HCEC 1CT (cell line): ENCODE measurements around the gene MRPL27.

Source experiments
- DNase-seq: peaks from one replicate; pipeline ENCODE4 v3.0.0-alpha.2; 2017

MRPL27 gene

DNA sequence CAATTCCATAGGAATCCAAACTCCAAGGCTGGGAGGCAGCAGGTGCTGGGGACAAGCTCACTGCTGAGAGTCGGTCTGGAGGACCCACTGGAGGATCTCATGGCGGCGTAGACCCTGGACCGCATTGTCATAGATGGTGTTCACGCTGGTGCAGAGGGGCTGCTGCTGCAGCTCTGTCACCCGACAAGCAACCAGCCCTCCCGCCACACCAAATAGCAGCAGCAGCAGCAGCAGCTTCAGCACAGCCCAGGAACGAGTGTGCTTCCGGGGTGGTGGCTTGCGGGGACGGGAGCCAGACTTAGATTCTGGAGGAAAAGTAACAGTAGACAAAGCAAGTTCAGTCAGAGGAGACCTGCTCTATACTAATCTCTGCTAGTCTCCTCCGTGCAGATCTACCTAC lies 9.9 kb upstream of the MRPL27 start:
- DNase-seq, result no peak

GRCh38 chr17:50381920-50382319 lies 8.9 kb upstream of the MRPL27 start:
- no peak for DNase-seq

DNA sequence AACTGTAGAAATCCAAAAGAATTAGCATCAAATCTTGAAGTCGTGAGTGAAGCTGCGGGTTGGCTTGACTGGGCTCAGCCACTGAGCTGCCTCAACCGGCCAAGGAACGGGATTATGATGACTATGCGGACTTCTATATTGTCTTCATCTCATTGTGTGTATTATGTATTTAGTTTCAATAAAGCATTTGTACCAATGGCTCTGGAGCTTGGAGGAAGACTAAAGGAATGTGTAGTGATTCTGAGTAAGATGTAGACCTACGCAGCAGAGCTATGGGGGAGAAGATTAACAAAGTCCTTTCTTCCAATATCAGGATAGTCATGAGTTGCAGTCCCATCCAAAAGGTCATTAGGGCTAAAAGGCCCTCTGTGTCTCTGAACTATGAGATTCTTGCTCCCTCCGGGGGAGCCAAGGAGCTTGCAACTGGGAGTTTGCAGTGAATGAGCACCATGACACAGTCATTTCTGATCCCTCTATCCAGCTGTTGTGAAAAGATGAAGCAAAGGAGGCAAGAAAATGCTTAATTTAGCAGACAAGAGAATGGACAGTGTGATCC lies 8.4 kb upstream of the MRPL27 start:
- DNase-seq, result no peak

DNA sequence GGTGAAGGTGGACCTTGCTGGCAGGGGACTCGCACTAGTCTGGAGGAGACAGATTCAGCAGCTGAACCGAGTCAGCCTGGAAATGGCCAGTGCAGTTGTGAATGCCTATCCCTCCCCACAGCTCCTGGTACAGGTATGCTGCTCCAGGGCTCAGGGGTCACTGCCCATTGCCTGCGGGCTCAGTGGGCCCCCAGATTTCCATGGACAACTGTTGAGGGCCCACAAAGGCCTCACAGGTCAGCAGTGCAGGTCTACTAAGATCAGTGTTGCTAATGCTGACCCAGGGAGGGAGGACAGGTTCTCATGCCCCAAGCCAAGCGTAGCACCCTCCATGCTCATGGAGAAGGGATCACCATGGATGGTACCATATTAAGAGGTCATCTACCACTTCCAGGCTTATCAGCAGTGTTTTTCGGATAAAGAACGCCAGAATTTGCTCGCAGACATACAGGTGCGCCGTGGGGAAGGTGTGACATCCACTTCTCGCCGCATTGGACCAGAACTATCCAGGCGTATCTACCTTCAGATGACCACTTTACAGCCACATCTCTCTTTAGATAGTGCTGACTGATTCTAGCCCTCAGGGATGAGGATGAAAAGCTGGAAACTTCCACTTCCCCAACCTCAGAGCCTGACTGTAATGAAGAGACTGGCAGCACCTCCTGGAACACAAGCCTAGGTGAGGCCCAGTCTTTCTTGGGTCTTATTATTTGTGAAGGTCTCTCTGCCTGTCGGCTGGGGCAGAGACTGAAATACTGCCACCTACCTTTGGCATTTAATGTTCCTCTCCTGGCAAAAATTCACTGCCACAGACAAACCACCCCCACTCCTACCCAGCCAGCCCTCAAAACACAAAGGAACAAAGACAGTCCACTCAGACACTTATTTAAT lies 7.6 kb upstream of the MRPL27 start:
- no peak for DNase-seq

- DNase-seq, result no peak
These were observed 6.6 kb upstream of the MRPL27 start for GRCh38 chr17:50379351-50380132.

- no peak for DNase-seq
These were observed 3.0 kb upstream of the MRPL27 start for GRCh38 chr17:50375858-50376538.

DNA sequence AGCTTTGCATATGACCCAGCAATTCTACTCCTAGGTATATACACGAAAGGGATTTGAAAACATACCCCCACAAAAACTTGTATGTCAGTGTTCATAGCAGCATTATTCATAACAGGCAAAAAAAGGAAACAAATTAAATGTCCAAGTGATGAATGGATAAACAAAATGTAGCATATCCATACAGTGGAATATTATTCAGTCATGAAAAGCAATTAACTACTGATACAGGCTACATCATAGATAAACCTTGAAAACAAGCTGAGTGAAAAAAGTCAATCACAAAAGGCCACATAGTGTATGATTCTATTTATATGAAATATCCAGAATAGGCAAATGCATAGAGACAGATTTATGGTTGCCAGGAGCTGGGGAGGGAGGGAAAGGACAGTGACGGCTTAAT lies 721 bp upstream of the MRPL27 start:
- DNase-seq, result no peak

GRCh38 chr17:50372222-50372757 lies 694 bp downstream of the MRPL27 start:
- DNase-seq, result no peak

DNA sequence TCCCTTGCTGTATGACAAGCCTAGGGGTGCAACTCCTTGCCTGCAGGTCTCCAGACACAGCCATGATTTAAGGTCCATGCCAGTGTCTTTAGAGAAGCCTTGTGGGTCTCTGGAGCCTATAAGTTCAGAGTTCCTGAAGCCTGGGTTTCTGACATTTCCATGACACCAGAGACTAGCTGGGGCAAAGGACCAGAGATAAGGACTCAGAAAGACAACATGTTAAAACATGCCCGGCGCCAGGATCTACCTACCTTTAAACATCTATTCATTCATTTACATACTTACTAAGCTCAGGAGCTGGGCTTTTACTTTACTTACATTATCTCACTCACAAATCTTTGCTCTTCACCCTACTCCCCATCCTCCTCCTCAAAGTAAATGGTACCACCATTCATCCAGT lies 1.5 kb downstream of the MRPL27 start:
- DNase-seq, result no peak

GRCh38 chr17:50370052-50370451 lies 2.9 kb downstream of the MRPL27 start:
- no peak for DNase-seq

DNA sequence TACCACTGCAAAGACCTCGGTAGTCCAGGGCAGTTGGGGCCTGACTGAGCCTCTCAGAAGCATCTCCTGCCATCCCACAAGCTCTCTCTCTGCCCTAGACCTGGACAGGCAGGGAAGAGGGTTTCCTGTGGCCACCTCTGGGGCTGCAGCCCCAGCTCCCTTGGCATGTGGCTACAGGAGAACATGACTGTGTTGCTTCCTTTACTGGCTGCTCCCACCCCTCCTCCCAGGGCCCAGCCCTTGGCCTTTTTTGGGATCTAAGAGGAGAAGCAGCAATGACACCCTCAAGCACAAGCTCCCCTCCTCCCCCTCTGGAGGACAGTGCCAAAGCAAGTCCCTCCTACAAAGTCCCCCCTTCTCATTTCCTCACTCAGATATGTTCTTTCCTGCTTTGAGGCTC lies 5.6 kb downstream of the MRPL27 start:
- DNase-seq, result no peak

- no peak for DNase-seq
These were observed 7.2 kb downstream of the MRPL27 start for GRCh38 chr17:50365649-50366393.

GRCh38 chr17:50365165-50365564 lies 7.8 kb downstream of the MRPL27 start:
- no peak for DNase-seq

DNA sequence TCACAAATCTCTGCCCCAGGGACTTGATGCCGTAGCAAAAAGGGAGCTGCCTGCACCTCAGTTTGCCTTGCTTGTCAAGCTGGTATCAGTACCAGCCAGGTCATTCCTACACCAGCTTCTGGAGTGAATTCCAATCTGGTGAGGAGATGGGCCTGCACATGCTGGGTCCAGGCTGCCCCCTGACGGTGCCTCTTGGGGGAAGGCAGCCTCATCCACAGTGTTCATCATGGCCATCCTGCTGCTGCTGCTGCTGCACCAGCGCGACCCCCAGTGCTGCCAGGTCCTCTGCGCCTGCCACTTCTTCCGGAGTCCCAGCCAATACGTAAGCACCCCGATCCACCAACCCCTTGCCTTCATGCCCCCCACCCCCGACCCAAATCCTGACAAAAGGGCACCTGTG lies 8.3 kb downstream of the MRPL27 start:
- peak; percentile 28 for DNase-seq

GRCh38 chr17:50364061-50364458 lies 8.9 kb downstream of the MRPL27 start:
- no peak for DNase-seq

DNA sequence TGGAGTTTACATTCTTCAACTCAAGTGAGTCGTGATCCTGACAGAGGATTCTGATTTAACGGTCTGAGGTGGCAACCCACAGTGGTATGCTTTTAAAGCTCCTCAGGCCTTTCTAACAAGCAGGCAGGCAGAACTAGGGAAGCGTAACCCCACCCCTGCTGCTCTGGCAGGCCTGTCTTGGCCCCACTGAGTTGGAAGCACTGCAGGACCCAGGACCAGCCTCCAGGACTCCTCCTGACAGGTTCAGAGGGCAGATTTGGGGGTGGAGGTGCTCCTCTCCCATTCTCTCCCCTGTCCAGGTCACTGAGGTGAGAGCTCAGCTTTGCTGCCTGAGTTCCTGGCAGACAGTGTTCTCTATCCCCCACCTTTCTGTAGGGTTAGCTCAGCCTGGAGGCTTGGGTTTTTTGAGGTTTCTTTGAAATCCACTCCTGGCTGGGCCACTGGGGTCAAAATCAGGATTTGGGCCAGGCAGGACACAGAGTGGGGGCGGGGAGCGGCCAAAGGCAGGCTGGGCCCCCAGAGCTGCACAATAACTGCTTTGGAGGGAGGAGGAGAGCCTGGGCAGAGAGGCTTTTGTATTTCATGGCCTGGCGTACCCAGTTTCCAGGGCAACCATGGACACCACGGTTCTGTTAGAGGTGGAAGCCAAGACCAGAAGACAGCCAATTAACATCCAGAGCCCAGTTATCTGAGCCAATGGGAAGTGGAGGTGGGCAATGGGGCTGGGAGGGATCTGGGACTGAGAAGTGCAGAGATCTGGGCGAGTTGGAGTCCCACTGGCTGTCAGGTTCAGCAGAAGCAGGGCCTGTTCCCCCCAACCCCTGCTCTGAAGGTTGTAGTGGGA lies 9.5 kb downstream of the MRPL27 start:
- no peak for DNase-seq

DNA sequence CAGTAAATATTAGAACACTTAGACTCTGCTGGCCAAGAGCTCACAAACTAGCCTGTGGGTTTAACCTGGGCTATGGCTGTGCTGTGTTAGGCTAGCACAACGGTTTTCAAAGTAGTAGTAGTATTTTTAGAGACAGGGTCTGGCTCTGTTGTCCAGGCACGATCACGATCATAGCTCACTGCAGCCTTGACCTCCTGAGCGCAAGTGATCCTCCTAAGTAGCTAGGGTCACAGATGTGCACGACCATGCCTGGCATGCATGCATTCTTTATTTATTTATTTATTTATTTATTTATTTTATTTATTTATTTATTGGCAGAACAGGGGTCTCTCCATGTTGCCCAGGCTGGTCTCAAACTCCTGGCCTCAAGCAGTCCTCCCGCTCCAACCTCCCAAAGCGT lies 10.3 kb downstream of the MRPL27 start:
- DNase-seq, result no peak

DNA sequence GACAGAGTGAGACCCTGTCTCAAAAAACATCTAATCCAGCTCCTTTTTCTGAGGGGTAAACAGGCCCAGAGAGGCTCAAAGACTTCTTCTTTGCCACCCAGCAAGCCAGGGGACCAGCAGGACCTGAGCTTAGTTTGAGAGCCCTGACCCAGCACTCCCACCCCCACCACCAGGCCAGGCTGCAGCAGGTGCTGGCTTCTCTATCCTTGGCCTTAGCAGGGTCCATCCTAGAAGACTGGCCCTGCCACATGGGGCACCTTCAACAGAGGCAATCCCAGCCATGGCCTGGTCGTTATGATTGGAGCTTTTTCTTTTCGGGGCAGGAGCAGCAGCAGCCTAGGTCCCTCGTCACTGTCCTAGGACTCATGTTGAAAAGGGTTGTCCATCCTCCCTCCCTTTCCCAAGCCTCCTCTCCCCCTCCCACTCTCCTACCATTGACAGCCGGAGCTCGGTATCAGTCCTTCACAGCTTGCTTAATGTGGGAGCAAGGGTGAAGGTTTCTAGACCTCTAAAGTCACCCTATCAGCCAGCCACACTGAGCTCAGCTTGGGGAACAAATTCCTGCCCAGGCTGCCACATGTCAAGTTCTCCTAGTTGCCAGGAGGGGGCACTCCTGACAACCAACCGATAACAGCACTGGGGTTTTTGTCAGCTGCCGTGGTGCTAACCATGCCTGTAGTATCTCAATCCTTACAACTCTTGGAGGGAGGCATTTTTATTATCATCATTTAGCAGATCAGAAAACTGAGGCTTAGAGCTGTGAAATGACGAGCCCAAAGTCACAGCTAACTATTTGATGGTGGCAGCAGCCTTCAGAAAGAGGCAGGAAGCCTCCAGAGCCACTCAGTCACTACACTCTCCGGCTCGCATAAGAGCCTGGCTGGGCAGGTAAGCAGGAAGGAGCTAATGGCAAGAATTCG lies 11.2 kb downstream of the MRPL27 start:
- DNase-seq, result peak; percentile 71

DNA sequence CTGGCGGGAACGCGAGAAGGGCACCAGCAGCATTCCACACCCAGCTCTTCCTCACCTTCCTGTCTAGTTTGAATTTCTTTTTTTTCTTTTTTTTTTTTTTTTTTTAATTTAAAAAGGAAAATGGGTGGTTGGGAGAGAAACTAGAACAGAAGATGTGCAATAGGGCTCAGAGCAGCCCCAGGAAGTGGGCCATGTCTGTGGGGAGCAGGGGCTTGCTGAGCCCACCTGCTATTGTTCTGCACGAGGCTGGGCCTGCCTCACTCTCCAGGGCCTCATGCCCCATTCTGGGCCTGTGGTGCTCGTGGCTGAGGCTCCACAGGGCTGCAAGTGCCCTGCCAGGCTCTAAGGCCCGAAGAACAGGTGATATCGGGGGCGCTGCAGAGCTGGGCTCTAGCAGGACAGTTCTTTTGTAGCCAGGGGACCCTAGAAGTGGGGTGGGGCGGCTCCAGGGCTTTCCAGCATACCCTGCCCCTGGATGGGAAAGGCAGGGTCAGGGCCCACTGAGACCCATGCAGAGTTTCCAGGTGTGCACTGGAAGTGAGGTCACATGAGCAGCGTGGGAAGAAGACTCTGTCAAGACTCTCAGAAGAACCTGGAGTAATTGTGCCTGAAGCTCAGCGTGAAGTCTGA lies 12.4 kb downstream of the MRPL27 start:
- no peak for DNase-seq

DNA sequence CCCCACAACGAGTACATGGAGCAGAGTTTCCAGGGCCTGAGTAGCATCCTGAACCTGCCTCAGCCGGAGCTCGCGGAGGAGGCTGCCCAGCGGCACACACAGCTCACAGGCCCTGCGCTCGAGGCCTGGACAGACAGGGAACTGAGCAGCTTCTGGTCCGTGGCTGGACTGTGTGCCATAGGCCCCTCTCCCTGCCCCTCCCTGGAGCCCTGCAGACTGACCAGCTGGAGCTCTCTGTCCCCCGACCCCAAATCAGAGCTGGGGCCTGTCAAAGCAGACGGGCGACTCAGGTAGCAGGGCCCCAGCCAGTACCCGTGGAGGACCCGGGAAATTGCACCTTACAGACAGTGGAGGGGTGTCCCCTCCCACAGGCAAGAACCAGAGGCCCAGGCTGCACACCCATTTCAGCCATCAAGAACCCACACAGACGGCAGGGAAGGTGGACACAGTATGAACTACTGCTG lies 13.0 kb downstream of the MRPL27 start:
- no peak for DNase-seq
